HG03460 (cell line): ENCODE data around the gene BCL7B.
"Not testable (repeated sequence)": the region's sequence is repeated elsewhere in the genome, so short reads cannot be mapped to it uniquely, and the experiment has no call there.

Experiments
- ATAC-seq: cut with Tn5 transposase; IDR thresholded peaks from one replicate; pipeline ENCODE4 v1.9.1; 2021; ENCODE audit not compliant: unreplicated experiment

Gene BCL7B

GRCh38 chr7:73557397-73558257 is at the start of gene BCL7B:
Gene BCL7B (minus strand): TSS chr7:73557690. CDS start chr7:73557578, 112 bp downstream.
- ATAC-seq: peak; percentile 44

- ATAC-seq: no peak
These were observed 48.2 kb upstream of the BCL7B start for GRCh38 chr7:73605601-73606220.

GRCh38 chr7:73602721-73603651 is 45.5 kb upstream of the BCL7B start:
- ATAC-seq: no peak

GRCh38 chr7:73599916-73600315 is 42.4 kb upstream of the BCL7B start:
- ATAC-seq: no peak

GRCh38 chr7:73599151-73599882 is 41.8 kb upstream of the BCL7B start:
- no peak for ATAC-seq

GRCh38 chr7:73597978-73598782 is 40.7 kb upstream of the BCL7B start:
- no peak for ATAC-seq

- no peak for ATAC-seq
These were observed 38.9 kb upstream of the BCL7B start for GRCh38 chr7:73596191-73597065.

- no peak for ATAC-seq
These were observed 37.9 kb upstream of the BCL7B start for GRCh38 chr7:73595358-73595757.

GRCh38 chr7:73593207-73594045 is 35.9 kb upstream of the BCL7B start:
- ATAC-seq: no peak

- no peak for ATAC-seq
These were observed 29.4 kb upstream of the BCL7B start for GRCh38 chr7:73586911-73587310.

GRCh38 chr7:73585196-73585595 is 27.7 kb upstream of the BCL7B start:
- ATAC-seq: no peak

- no peak for ATAC-seq
These were observed 25.2 kb upstream of the BCL7B start for GRCh38 chr7:73582664-73583202.

- not testable (repeated sequence) for ATAC-seq
These were observed 23.5 kb upstream of the BCL7B start for GRCh38 chr7:73581006-73581405.

- ATAC-seq: peak; percentile 88
These were observed 21.0 kb upstream of the BCL7B start, which contains the start of gene TBL2 for GRCh38 chr7:73578342-73579128. Gene TBL2 (minus strand): TSS chr7:73578579. CDS start chr7:73578549, 30 bp downstream.

- ATAC-seq: peak; percentile 15
These were observed 20.3 kb upstream of the BCL7B start for GRCh38 chr7:73577627-73578341.

- no peak for ATAC-seq
These were observed 16.3 kb upstream of the BCL7B start for GRCh38 chr7:73573791-73574190.
